GM19467 (cell line): ENCODE data around the gene ZMAT5.

Experiments
- ATAC-seq: cut with Tn5 transposase; IDR thresholded peaks from one replicate; pipeline ENCODE4 v1.9.1; 2021; ENCODE audit warnings: mild to moderate bottlenecking, moderate library complexity; ENCODE audit not compliant: unreplicated experiment

ZMAT5 gene

GRCh38 chr22:29787371-29787980 lies 20.7 kb upstream of the ZMAT5 start:
- ATAC-seq: no peak

DNA sequence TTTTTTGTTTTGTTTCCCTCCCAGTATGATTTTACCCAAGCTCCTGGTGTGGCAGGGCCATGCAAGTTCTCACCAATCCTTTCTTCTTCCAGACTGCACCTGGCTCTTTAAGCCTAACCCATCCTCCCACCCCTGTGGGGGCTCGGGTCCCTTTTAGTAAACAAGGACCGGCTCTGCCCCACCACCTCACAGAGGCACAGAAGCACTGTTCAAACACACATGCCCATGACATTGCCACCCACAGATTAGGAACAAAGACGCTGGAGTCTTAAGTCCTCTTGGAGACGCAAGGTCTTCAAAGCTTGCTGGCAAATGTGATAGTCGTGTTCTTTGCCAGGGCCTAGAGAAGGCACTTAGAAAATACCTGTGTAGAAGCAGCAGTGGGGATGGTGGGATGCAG lies 19.2 kb upstream of the ZMAT5 start:
- no peak for ATAC-seq

- ATAC-seq: no peak
These were observed 17.9 kb upstream of the ZMAT5 start for GRCh38 chr22:29784451-29785361.

- ATAC-seq: no peak
These were observed 15.4 kb upstream of the ZMAT5 start for GRCh38 chr22:29782061-29782845.

DNA sequence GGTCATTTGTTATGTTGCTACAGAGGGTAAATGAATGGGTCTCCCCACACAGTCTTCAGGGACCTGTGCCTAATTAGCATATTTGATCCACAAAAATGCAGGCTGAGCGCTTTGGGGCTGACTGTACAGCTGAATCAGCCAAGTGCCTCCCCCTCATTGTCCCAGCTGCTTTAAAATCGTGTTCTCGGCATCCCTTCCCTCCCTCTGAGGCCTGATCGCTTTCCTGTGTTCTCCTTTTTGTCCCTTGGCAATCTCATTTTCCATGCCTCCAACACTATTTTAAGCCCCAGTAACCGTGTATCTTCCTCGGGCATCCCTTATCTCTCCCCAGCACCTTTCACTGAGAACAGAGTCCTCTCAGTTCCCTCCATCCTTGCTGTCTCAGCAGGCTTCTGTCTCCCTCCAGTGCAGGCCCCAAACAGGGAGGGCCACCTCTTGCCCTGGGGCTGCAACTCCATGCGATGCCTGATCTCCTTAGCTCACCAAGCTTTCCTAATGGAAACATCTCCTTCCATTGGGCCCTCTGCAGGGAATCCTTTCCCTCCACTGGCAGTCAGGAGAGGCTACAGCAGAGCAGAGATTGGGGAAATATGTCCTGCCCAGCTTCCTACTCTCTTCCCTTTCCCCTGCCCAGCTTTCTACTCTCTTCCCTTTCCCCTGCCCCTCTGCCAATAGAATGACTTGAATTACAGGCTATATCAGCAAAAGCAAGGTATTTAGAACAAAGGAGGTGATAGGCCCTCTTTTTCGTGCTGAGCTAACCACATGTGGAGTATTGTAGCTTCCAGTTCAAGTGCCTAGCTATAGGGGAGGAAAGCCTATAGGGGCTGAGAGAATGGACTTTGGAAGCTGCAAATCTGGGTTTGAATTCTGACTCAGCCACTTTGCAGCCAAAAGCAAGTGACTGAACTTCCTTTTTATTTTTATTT lies 14.2 kb upstream of the ZMAT5 start:
- ATAC-seq: no peak

DNA sequence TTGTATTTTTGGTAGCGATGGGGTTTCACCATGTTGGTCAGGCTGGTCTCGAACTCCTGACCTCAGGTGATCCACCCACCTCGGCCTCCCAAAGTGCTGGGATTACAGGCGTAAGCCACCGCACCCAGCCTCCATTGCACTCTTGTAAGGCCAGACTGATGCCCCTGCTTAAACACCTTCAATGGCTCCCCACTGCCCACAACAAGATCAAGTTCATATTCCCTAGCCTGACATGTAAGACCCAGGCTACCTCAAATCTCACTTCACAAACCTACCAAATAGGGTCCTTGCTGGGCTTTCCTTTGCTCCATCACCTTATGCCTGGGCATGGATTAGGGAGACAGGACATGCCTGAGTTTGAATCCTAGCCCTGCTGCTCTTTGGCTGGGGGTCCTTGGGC lies 13.4 kb upstream of the ZMAT5 start:
- no peak for ATAC-seq

DNA sequence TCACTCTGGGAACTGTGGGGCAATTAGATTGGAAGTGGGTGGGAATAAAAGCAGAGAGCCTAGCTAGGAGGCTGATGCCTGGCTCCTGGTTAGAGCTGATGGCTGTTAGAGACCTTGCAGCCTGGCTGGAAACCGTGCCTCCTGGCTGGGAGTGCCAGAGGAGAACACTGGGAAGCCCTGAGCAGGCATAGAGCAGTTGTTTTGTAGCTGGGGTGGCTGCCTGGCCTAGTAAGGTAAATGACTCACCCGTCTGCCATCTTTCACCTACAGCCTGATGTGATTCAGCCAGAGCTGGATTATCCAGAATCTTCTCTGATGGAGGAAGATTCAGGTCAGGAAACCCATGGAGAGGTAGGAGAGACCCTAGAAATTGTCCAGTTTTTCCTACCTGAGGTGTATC lies 6.4 kb upstream of the ZMAT5 start:
- ATAC-seq: no peak

GRCh38 chr22:29772170-29772641 lies 5.4 kb upstream of the ZMAT5 start:
- no peak for ATAC-seq

DNA sequence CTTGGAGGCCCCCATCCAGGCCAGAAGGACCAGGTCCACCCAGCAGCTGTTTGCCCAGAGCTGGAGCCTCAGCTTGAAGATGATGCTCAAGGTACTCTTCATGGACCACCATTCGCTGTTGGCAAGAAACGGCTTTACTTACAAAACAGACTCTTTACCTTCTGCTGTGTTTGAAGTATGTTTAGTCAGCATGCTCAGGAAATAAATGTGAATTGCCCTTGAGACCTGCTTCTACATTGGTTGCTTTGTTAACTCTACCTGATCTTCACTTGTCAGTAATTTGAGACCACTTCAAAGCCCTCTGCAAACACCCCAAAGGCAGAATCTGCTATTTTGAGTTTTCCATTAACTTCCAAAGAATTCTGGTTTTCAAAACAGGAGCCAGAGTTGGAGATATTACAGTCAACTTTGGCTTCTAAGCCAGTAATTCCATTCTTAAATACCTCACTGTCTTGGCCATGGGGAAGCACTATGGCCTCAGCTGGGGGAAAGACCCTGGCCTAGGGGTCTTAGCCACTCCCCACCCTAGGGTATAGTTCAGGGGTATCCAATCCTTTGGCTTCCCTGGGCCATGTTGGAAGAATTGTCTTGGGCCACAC lies 3.0 kb upstream of the ZMAT5 start:
- ATAC-seq: no peak

DNA sequence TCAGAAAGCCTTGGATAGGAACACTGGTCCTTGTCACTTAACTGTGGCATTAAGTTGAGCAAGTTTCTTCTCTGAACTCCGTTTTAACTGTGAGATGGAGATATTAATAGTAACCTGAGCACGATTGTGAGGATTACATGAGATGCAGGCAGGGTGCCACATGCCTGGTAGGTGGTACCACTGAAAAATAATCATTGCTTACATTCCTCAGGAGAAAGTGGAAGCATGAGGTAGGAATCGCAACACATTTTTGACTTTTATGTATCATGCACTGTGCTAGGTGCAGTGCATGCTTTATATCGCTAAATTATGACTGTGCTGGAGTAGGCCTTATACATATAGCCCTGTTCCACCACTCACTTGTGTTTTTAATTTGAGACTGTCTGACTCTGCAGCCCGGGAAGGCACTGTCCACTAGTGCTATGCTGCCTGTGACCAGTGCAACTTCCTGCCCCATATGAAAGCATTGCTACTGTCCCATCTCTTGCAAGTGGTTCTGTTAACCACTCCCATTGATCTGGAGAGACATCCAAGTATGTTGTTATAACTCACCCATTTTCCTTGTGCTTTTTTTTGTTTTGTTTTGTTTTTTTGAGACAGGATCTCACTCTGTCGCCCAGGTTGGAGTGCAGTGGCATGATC lies 1.4 kb upstream of the ZMAT5 start:
- ATAC-seq: no peak

DNA sequence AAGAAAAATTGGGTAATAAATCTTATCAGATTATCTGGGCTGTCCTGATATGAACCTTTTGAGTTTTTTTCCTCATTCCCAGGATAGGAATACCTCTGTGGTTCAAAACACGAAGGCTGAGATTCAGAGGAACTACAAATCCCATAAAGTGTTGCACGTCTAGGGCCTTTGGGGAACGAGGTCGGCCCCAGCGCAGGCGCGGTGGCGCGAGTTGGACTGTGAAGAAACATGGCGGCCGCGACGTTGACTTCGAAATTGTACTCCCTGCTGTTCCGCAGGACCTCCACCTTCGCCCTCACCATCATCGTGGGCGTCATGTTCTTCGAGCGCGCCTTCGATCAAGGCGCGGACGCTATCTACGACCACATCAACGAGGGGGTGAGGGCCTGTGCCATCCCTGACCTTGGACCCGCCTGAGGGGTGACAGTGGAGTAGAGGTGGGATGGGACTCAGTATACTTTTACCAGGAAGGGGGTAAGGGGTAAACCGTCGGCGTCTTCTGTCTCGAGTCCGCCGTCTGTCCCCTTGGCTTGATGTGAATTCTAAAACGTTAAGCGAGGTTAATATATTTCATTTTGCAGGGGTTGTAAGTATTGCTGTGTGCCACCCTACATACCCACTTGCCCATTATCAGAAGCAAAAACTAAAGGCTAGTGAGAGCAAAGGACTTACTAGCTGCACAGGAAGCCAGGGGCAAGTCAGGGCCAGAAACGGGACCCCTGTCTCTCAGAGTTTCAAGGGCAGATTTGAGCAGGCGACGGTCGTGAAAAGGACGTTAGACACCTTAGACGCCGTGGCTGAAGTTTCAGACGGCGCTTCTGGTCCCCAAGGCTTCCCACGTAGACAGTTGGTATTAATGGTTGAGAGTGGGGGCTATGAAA lies 604 bp upstream of the ZMAT5 start, which contains the start of gene UQCR10:
TSS of gene UQCR10 (plus strand) at position 199 of the 881 bp plus-strand sequence. CDS start at position 229, 30 bp downstream.
- peak; percentile 58 for ATAC-seq

- ATAC-seq: no peak
These were observed 739 bp downstream of the ZMAT5 start for GRCh38 chr22:29765905-29766631.

DNA sequence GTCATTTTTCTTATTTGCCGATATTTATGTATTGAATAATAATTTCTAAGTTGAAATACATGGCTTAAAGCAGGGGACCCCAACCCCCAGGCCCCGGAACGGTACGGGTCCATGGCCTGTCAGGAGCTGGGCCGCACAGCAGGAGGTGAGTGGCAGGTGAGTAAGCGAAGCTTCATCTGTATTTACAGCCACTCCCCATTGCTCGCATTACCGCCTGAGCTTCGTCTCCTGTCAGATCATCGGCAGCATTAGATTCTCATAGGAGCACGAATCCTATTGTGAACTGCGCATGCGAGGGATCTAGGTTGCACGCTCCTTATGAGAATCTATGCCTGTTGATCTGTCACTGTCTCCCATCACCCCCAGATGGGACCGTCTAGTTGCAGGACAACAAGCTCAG lies 4.5 kb downstream of the ZMAT5 start:
- no peak for ATAC-seq

DNA sequence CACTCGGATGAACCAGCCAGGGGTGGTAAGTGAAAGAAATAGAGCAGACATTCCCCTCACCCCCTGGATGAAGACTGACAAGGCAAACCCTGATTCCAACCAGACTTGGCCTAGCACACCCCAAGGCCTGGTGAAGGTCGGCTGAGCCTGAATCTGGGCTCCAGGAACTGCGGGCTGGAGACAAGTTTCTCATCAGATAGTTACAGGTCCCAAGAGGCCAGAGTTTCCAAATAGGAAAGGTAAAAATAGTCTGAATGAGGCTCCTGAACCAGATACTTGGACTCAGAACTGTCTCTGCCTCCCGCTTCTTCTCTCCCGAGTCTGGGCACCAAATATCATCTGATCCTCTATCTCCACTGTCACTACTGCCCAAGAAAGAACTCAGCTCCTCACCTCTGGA lies 7.8 kb downstream of the ZMAT5 start:
- no peak for ATAC-seq

- ATAC-seq: no peak
These were observed 8.7 kb downstream of the ZMAT5 start for GRCh38 chr22:29758068-29758622.

- ATAC-seq: no peak
These were observed 9.7 kb downstream of the ZMAT5 start for GRCh38 chr22:29757096-29757495.

DNA sequence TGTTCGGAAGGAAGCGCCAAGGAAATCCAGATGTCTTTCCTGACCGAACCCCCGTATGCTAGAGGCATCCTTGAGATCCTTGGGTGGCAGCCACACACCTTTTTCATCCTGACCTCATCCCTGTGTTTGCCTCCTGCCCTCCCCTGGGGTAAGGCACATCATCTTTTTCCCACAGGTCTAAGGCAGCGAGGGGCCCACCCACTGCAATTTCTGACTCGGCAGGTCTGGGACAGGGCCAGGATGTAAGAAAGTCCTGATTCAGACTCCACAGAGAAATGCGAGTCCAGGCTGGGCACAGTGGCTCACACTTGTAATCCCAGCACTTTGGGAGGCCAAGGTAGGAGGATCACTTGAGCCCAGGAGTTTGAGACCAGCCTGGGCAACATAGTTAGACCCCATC lies 10.5 kb downstream of the ZMAT5 start:
- ATAC-seq: no peak
